HepG2 (cell line): Measurements from ENCODE around the gene GJB6.

Experiments
- POLR2A ChIP-seq, 2 experiments: IDR thresholded peaks; 2 replicates each; pipeline ENCODE4 v1.6.1; 2011; ENCODE audit warnings: low read depth in 2 of 2, low read length in 2 of 2, mild to moderate bottlenecking in 1 of 2, moderate library complexity in 1 of 2; ENCODE audit not compliant: insufficient read depth in 1 of 2
- ZFP36L2 ChIP-seq: sonication (generic); formaldehyde crosslinking; IDR thresholded peaks from 2 replicates; pipeline ENCODE4 v1.4.0; 2020; ENCODE audit warnings: missing genetic modification reagents
- ZNF468 ChIP-seq: sonication (generic); formaldehyde crosslinking; IDR thresholded peaks from 2 replicates; pipeline ENCODE4 v1.8.0; 2022; ENCODE audit warnings: mild to moderate bottlenecking, moderate library complexity, missing genetic modification reagents

DNA sequence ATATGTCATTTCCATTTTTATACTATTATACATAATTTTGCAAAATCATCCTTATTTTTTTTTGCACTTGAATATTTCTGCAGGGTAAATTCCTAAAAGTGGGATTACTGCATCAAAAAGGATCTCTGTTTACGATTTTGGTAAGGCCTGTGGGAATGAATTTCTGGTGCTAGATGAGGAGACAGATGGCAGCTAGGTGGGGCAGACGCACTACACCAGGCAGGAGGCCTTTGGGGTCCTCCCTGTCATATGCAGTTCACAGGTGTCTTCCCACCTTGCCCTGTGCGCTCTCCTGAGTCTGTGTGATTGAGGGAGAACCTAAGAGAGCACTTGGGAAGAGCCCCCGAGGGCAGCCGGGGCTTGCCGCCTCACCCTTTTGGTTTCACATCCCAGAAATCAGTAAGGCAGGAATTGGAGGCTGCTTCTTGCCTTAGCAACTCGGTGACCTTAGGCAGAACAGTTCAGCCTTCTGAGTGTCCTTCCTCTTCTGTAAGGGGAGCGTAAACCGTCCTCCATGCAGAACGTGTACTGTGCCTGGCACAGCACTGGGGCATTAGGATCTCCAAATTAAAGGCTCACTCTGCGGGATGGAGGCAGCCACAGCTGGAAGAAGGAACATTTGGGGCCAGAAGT lies 25.9 kb downstream of the GJB6 start:
- TF ChIP-seq ZNF468 (CRISPR knock-in tag): no peak
- no peak for TF ChIP-seq POLR2A (IDR thresholded peaks at IDR 0.05; ENCODE audit: insufficient read depth in 1 of 2, low read depth in 2 of 2, low read length in 2 of 2)
- no peak for TF ChIP-seq ZFP36L2
